RWPE1 (cell line): ENCODE results near the gene USP27X.

Source experiments
- CTCF ChIA-PET: fragments of 350-600 bp; sonication (Branson Sonifier 250); formaldehyde crosslinking; extraction: SDS; loops from one replicate; lab custom pipeline; 2021; lab: Yijun Ruan, JAX
- POLR2A ChIA-PET: fragments of 400-600 bp; formaldehyde crosslinking; extraction: SDS; loops from one replicate; lab custom pipeline; 2020; ENCODE audit warnings: antibody characterized with exemption; ENCODE audit not compliant: low non-redundant PET; lab: Yijun Ruan, JAX
- DNase-seq: peaks from one replicate; pipeline ENCODE4 v3.0.0; 2012; ENCODE audit warnings: low spot score
- H3K27ac ChIP-seq: fragments of 450-650 bp; 2 replicates; pipeline ENCODE4 v1.5.1; 2017
- CTCF ChIP-seq: fragments of 450-650 bp; conservative IDR thresholded peaks from 2 replicates; pipeline ENCODE4 v1.5.1; 2017; ENCODE audit warnings: low read depth, mild to moderate bottlenecking

USP27X gene

GRCh38 chrX:49860867-49861535, 18.3 kb upstream of the USP27X start:
- POLR2A ChIA-PET: no interaction called here
- CTCF ChIA-PET: no interaction called here
- TF ChIP-seq CTCF: no peak

GRCh38 chrX:49862093-49862492, 17.2 kb upstream of the USP27X start:
- ChIA-PET POLR2A (no interaction called here), CTCF (no interaction called here)
- no peak for TF ChIP-seq CTCF
- DNase-seq: no peak
- no peak overlapping the region for H3K27ac ChIP-seq

More at GRCh38 chrX:49860867-49861535, 18.3 kb upstream of the USP27X start:
- H3K27ac ChIP-seq: no peak overlapping the region
- DNase-seq: no peak

GRCh38 chrX:49868739-49869138, 10.5 kb upstream of the USP27X start:
- no peak for TF ChIP-seq CTCF
- DNase-seq: no peak
- CTCF ChIA-PET: interaction anchor here (0.6 kb wide), 1 partner anchor 115 kb away, joined by 4 read pairs; no protein-coding TSS in a partner anchor
- H3K27ac ChIP-seq: no peak overlapping the region
- POLR2A ChIA-PET: no interaction called here

- peak; percentile 59 for TF ChIP-seq CTCF
- ChIA-PET CTCF (interaction anchor here (0.6 to 1.0 kb wide), 3 partner anchors 15 to 784 kb away, joined by 3 to 6 read pairs (median 5); no protein-coding TSS in a partner anchor), POLR2A (no interaction called here)
- peak; percentile 26 for DNase-seq
- no peak overlapping the region for H3K27ac ChIP-seq
Measured at GRCh38 chrX:49876750-49877149, 2.5 kb upstream of the USP27X start.

GRCh38 chrX:49877397-49878101, 1.7 kb upstream of the USP27X start:
- CTCF ChIA-PET: interaction anchor here (0.6 to 1.0 kb wide), 2 partner anchors 39 to 784 kb away, joined by 5 to 6 read pairs; no protein-coding TSS in a partner anchor

More at GRCh38 chrX:49877397-49878101, 1.7 kb upstream of the USP27X start:
- DNase-seq: no peak
- peak overlapping the region; percentile 77; the same call in 1 of the 2 replicates for H3K27ac ChIP-seq
- POLR2A ChIA-PET: no interaction called here
- no peak for TF ChIP-seq CTCF
